GM12873 (cell line): Measurements from ENCODE around the gene MED13L.

Experiments
- TF ChIP-seq, protein P1 (sequence below): IDR thresholded peaks from 2 replicates; pipeline ENCODE4 v1.5.1; 2012; ENCODE audit warnings: low read depth, mild to moderate bottlenecking, moderate library complexity, low read length, control low read depth; ENCODE audit not compliant: insufficient read depth; ENCODE audit errors: missing control alignments

The MED13L gene

DNA sequence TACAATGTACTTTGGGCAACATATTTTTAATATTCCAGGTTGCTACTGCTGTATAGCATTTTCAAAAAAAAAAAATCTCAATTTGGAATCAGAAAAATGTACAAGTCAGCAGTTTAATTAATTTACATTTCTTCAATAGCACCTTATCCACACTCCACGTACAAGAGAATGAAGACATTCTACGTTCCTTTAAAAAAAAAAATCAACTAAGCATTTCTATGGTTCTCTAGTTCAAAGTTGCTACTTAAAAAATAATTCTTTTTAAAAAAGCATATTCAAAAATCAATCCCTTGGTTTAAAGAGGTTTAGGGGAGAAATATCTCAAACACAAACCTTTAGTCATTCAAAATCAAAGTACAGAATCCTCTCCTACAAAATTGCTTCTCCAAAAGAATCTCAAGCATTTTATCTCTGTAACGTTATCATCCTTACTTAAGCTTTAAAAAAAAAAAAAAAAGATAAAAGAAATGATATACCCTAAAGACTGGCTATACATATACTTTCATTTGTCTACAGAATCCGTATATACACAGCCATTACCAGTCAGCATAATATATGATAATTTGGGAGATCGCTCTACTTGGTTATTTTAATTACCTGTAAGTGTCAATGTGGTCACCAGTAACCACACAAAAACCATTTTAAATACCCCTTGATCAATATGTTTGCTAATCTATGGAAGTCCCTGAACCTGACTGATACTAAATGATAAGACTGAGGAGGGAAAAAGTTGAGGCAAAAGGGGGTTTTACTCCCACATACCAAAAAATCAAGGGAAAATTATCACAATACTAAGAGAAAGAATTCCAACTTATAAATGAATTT, 2.7 kb downstream of the MED13L start:
- TF ChIP-seq, protein P1, sequence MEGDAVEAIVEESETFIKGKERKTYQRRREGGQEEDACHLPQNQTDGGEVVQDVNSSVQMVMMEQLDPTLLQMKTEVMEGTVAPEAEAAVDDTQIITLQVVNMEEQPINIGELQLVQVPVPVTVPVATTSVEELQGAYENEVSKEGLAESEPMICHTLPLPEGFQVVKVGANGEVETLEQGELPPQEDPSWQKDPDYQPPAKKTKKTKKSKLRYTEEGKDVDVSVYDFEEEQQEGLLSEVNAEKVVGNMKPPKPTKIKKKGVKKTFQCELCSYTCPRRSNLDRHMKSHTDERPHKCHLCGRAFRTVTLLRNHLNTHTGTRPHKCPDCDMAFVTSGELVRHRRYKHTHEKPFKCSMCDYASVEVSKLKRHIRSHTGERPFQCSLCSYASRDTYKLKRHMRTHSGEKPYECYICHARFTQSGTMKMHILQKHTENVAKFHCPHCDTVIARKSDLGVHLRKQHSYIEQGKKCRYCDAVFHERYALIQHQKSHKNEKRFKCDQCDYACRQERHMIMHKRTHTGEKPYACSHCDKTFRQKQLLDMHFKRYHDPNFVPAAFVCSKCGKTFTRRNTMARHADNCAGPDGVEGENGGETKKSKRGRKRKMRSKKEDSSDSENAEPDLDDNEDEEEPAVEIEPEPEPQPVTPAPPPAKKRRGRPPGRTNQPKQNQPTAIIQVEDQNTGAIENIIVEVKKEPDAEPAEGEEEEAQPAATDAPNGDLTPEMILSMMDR, result no peak

DNA sequence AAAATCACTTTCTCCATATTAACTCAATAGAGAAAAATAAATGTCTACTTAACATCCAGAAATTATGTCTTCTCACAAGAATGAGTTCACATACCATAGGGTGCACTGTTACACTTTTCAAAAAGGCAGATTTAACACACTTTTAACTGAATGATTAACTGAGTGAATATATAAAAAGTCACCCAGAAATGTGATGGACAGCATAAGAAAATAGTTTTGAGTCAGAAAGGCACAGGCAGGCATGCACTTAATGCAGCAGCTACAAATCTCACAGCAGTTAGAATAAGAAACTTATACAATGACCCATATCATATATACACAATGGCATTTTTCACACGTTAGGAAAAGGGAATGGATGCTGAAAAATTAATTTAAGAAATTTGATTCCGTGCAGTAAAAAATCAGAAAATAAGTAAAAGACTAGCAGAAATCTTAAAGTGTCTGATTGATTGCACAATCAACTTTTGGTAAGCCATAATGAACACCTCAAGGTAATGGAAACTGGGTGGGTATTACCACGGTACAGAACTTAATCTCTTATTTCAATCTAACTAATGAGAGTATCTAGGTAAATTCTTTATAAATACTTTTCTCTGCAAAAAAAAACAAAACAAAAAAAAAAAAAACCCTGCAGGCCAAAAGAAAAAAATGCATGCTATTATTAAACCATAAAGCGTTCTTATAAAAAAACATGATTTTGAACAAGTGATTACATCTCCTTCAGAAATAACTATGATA, 3.5 kb downstream of the MED13L start:
- TF ChIP-seq, protein P1, result no peak

DNA sequence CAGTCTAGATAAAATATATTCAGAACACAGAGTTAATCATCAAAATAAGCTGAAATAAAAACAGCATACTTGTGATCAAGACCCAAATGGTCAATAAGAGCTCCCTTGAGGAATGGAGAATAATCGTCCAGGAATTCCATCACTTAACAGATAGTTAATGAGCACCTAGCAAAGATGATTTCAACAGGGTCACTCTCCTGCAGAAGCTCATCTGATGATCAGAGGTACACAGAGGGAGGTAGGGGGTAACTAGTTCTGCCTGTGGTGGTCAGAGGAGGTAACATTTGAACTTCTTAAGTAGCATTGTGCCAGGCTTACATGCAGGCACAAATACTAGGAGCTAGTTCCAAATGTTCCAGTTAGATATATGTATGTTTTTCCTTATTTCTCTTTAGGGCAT, 9.5 kb downstream of the MED13L start:
- TF ChIP-seq, protein P1, result no peak

DNA sequence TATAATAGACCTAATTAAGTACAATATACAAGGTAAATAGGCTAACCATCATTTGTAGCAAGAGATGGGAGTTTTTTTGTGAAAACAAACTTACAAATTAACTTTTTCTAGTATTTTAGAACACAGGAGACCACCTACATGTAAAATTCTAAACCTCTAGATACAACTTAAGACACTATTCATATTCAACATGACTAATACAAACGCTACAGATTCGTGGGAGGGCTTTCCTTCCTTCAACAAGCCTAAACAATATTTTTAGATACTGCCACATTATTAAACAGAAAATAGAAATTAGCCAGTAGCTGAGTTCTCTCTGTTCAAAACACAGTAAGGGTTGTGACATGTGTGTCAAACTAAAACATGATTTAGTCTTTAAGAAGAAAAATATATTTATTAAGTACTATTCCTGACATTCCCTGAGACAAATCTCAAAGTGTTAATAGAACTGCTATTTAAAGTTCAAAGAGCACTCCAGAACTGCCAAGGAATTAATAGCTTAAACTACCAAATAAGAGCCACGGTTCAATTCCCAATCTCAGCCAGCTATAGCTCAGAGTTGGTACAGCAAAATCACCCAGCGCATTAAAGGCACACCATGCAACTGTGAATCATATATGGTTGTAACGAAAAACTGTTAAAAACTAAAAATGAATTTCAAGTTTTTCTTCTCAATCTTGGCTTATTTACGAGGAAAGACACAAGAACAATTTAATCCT, 10.7 kb downstream of the MED13L start:
- TF ChIP-seq, protein P1, result no peak

DNA sequence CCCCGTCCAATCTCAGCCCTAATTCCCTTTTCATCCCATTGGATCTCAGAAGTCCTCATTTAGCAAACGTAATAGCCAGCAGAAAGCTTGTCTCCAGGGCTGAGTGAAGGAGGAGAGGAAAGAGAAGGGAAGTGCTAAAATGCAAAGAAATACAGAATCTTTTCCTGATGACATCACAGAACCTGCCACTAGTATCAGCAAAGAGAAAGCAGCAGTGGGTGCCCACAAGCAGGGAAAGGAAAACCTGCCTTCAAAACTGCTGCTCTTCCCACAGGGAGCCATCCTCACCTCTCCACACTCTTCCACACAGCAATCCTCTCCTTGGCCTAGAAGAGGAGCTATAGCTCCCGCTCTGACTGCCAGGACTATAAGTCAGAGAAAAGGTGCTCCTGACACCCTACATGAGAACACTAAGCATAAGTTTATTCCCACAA, 11.3 kb downstream of the MED13L start:
- TF ChIP-seq, protein P1, result no peak

DNA sequence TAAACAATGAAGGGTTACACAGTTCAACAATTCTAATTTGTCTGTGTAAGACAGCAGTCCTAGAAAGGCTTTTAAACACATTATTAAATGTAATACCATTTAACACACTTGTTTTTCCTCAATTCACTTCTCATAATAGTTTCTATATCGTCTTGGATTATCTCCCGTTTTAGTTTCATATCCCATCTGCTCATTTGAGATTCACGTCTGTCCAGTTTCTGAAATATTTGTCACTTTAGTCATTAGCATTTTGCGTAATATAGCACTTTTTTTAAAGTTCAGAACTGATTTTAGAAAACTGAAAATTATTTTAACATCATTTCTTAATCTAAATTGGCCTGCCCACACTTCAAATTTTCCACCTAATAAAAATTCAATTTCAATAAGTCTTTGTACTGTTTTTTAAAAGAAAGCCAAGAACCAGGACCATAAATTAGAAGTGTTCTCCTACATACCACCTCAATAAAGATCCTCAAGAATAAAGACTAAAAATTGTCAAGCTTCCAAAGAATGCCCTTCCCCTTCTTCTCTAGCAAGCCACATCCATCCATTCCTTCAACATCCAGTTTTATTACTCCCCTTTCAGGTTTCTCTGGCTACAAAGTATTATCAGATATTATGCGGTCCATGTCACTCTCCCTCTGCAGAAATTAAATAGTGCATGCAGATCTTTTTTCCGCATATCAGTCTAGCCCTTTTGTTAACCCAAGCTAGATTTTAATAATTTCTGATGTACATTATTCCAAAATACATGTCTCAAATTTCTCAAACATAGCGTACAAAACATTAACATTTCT, 11.9 kb downstream of the MED13L start:
- TF ChIP-seq, protein P1, result no peak
